ENCODE results near the gene TET3.

- TF ChIP-seq CTCF (IDR thresholded peaks at IDR 0.05; ENCODE audit: low read depth, low read length, poor library complexity, severe bottlenecking) (no peak), EZH2phosphoT487 (IDR thresholded peaks at IDR 0.05; ENCODE audit: borderline replicate concordance, low read length) (no peak)
Measured at GRCh38 chr2:73980566-73980965, 4.1 kb upstream of the TET3 start.
